ENCODE data around the gene ANKAR.

- no peak for TF ChIP-seq CTCF (conservative IDR thresholded peaks at IDR 0.05; ENCODE audit: low read depth, low read length)
- TF ChIP-seq EZH2 (IDR thresholded peaks at IDR 0.05; ENCODE audit: low read length, unreplicated experiment), result no peak
These were observed 23.2 kb upstream of the ANKAR start for GRCh38 chr2:189651284-189651683.
